GM21529 (cell line): ENCODE results near the gene FAM98C.

Source experiments
- ATAC-seq: cut with Tn5 transposase; IDR thresholded peaks from one replicate; pipeline ENCODE4 v1.9.1; 2021; ENCODE audit not compliant: unreplicated experiment

The FAM98C gene

GRCh38 chr19:38377052-38377451 is 25.8 kb upstream of the FAM98C start:
- ATAC-seq, result no peak

GRCh38 chr19:38378866-38379265 is 24.0 kb upstream of the FAM98C start:
- no peak for ATAC-seq

DNA sequence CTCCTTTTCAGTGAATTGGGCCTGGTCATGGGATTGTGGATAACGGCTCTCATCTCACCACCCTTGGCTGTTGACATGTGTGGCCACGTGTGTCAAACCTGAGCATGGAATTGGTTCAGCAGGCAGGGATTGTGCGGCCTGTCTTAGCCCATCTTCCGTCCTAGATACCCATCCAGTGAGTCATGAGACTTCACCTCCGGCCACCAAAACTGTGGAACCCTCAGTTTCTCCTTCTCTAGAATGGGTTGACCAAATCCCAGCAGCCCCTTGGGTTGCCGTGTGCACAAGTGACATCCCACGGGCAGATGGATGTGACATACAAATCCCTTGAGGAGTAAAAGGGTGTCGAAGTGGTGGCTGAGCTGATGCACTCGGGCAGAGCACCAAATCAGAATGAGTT is 21.8 kb upstream of the FAM98C start:
- ATAC-seq, result no peak

DNA sequence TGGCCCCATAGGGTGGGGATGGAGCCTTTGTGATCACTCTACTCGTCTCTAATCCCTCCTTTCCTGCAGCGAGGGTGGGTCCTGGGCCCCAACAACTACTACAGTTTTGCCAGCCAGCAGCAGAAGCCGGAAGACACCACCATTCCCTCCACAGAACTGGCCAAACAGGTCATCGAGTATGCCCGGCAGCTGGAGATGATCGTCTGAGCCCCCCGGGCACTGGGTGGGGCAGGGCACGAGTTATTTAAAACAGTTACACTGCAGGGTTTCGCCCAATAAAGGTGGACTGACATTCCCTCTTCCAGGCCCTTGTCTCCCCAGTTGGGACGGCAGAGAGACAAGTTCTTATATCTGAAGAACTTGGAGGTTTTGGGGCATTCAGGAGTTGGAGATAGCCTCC is 19.7 kb upstream of the FAM98C start:
- ATAC-seq, result no peak

DNA sequence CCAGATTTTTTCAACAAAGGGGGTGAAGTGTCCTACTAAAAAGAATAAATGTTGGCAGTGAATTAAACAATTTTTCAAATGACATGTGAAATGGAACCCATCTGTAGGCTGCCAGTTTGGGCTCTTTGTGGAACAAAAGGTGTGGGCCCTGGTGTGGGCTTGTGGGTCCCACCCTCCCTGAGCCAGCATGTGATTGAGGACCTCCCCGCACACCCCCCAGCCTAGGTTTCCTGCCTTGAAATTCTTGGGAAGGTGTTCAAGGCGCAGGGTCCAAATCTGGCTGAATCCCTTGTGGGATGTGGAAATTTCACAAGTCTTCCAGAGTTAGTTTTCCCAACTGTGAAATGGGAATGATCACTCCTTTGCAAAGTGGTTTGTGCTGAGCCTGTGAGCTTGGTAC is 19.1 kb upstream of the FAM98C start:
- ATAC-seq, result no peak

DNA sequence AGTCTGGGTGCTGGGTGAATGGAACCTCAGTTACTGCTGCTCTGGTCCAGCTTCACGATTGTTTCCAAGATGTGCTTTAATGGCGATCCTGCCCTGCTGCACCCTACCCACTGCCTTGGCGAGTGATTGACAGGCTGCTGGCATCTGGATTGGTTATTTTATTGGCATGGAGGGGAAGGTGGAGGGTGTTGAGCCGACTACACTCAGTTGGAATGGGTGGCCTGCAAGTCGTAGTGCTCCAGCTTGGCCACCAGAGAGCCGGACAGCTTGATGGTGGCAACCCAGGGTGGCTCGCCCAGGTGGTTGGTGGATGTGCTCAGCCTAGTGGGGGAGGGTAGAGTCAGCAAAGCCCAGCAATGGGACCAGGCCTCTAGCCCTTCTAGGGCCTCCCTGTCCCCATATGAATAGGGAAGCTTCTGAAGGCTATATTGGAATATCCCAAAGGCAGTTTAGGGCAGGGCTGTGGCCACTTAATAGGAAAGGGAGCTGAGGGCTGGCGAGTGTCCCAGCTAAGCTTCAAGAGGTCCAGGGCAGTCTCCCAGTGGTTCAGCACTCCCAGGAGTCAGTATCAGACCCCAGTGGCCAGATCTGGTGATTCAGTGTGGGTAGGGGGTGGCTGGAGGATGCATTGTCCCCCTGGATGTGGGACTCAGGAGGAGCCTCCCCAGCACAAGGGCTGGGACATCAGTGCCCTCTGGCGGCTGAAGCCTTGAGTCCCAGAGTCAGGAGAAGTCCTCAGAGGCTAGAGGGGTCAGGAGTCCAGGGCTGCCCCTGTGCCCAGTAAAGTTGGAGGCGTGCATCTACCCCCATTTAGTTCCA is 18.5 kb upstream of the FAM98C start:
- no peak for ATAC-seq

DNA sequence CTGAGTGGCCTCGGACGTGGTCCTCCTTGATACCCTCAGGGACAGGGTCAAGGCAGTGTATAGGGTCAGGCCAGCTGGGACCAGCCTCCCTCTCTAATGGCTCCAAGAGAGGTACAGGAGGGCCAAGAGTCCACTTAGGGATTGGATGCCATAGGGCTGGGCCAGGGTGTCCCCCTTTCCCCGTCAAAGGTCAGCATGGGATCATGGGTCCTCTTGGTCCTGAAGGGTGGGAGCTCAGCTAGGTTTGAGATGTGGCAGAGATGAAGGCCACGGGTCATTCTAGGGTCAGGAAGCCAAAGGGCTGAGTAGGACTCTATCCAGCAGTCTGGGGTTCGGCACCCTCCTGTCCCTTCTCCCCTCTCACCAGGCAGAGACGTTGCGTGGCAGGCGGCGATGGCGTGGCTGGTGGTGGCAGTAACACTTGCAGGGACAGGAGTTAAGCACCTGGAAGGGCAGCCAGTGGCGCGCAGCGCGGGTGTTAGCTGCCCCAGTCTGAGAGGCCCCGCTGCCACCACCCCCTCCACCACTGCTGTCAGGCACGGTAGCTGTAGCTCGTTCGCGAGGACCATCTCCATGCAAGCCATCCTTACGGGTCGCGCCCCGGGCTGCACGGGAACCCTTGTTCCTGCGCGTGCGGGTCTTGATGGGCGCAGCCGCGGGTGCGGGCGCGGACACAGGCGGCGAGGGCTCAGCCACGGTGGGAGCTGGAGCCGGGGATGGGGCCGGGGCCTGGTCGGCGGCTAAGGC is 17.7 kb upstream of the FAM98C start:
- ATAC-seq, result no peak

GRCh38 chr19:38385804-38386257 is 17.1 kb upstream of the FAM98C start:
- no peak for ATAC-seq

DNA sequence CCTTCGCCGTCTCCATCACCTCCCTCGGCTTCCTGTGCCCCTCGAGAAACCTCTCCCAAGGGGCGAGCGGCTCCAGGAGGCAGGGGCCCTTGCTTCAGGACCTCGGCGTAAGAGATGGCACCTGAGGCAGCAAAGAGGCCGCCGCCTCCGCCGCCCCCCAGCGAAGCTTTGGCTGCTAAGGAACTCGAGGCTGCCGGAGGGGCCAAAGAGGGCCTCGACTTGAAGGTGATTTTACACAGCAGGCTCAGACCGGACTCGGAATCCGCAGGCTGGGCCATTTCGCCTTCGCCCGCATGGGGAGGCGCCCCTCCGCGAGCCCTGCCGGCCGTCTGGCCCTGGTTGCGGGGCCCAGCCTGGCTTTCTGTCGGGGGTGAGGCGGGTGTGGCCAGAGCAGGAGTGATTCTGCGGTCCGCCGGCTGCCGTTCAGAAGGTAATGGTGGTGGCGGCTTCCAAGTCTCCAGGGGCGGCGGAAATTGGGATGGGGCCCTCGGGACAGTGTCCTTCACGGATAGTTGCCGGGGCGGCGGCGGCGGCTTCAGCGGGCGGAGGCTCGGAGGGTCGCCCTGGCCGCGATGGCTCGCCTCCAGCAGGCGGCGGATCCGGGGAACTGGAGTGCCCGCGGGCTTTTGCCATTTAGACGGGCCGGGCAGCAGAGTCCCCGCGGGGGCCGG is 16.5 kb upstream of the FAM98C start:
- ATAC-seq, result no peak

GRCh38 chr19:38386971-38387549 is 15.8 kb upstream of the FAM98C start:
- no peak for ATAC-seq

- ATAC-seq, result no peak
Measured at GRCh38 chr19:38387550-38388348, 15.1 kb upstream of the FAM98C start, which contains the start of gene GGN. GGN (minus strand) TSS chr19:38388034; CDS start chr19:38387261, 773 bp downstream.

GRCh38 chr19:38388349-38389100 is 14.4 kb upstream of the FAM98C start, which contains the start of gene SPRED3:
SPRED3 (plus strand) TSS chr19:38388697; CDS start chr19:38390303, 1,606 bp downstream.
- no peak for ATAC-seq

- ATAC-seq, result no peak
Measured at GRCh38 chr19:38389101-38389925, 13.6 kb upstream of the FAM98C start.

DNA sequence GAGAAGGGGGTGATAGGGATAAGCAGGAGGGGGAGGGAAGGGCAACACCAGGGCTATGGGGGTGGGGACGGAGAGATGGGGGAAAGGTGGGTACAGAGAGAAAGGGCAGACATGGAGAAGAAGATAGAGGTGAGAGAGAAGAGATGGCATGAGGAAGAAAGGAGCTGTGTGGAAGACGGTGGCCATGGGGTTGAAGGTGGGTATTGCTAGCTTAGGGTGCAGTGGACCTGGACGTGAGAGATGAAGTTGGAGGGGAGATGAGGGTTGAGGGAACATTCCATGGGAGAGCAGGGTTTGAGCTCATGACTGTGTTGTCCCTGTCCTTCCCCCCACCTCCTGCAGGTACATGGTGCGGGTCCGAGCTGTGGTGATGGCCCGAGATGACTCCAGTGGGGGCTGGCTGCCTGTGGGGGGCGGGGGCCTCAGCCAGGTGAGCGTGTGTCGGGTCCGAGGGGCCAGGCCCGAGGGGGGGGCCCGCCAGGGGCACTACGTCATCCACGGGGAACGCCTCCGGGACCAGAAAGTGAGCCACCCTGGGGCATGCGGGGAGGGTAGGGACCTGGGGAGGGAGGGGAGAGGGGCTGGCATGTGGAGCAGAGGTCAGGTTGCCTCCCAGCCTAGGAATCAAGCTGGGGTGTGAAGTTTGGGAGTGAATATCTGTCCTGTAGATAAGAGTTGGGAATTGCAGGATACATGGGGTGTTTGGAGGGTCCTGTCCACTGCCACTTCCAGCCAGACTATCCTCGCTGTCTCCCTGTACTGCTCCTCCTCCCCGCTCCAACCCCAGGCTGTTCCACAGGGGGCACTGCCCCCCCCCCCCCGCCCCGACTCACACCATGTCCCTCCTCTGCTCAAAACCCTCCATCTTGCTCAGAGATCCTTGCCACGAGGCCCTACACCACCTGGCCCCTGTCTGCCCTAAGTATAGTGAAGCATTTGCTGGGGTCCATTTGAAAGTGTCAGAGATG is 12.7 kb upstream of the FAM98C start:
- ATAC-seq, result no peak

- ATAC-seq, result no peak
Measured at GRCh38 chr19:38391911-38392464, 10.9 kb upstream of the FAM98C start.

DNA sequence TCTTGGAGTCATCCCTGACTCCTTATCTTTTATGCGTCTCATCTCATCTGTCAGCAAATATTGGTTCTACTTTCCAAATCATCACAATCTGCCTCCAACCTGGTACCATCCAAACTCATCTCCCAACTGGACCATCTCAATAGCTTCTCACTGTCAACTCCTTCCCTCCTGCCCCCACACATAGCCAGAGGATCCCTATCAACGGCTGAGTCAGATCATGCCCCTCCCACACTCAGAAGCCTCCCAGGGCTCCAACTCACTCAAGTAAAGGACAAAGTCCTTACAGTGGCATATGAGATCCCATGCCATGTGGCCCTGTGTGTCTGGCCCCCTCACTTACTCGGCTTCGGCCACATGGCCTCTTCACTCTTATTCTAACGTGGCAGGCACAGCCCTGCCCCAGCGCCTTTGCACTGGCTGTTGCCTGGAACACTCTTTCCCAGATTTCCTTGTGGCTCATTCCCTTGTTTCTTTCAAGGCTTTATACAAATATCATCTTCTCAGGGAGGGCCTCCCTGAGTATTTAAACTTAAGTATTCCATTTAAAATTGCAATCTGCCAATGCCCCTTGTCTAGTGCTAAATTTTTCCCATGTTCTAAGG is 10.1 kb upstream of the FAM98C start:
- no peak for ATAC-seq

DNA sequence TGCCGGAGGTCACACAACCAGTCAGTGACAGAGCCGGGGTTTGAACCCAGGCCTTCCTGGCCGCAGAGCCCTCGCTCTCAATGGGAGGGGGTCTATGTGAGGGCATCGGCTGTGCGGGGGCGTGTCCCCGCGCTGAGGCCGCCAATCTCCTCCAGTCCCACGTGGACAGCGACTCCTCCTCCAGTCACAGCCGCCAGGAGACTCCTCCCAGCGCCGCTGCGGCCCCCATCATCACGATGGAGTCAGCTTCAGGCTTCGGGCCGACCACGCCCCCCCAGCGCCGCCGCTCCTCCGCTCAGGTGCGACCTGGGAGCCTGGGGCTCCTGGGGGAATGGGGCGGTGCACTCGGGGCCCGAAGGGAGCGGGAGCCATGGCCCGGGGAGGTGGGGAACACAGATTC is 8.4 kb upstream of the FAM98C start:
- ATAC-seq, result no peak
